HepG2 (cell line): ENCODE results near the gene CCT6A. TPM values are rescaled to one million over a fixed set of nuclear protein-coding genes. Genes with fewer than 3 reads are reported as not detected.
A peak's percentile ranks its signal among the peaks of the same experiment; 100 is the strongest.

ENCODE experiments used
- ARID5B ChIP-seq: IDR thresholded peaks from 2 replicates; pipeline ENCODE4 v1.4.0; 2020; ENCODE audit warnings: mild to moderate bottlenecking, missing genetic modification reagents
- ARNT2 ChIP-seq: sonication (generic); formaldehyde crosslinking; IDR thresholded peaks from 2 replicates; pipeline ENCODE4 v1.8.0; 2022; ENCODE audit warnings: mild to moderate bottlenecking, low read depth, missing genetic modification reagents, moderate library complexity
- ERF ChIP-seq: IDR thresholded peaks from 2 replicates; pipeline ENCODE4 v1.6.1; 2018; ENCODE audit warnings: missing biosample characterization, missing genetic modification reagents
- FOSL2 ChIP-seq: sonication (generic); formaldehyde crosslinking; IDR thresholded peaks from 2 replicates; pipeline ENCODE4 v1.4.0; 2020; ENCODE audit warnings: missing genetic modification reagents
- HMGXB4 ChIP-seq, 2 experiments: sonication (generic) in 1 of 2; formaldehyde crosslinking in 1 of 2; IDR thresholded peaks; 2 replicates each; pipeline versions ENCODE4 v1.4.0 to v1.6.1; 2018 to 2020; ENCODE audit warnings: missing genetic modification reagents in 2 of 2, borderline replicate concordance in 1 of 2, low read depth in 1 of 2, mild to moderate bottlenecking in 1 of 2, missing biosample characterization in 1 of 2
- PAXIP1 ChIP-seq: sonication (generic); formaldehyde crosslinking; conservative IDR thresholded peaks from 2 replicates; pipeline ENCODE4 v1.4.0; 2020; ENCODE audit warnings: mild to moderate bottlenecking, missing genetic modification reagents, moderate library complexity
- TARDBP ChIP-seq: sonication (generic); formaldehyde crosslinking; IDR thresholded peaks from 2 replicates; pipeline ENCODE4 v1.8.0; 2022; ENCODE audit warnings: mild to moderate bottlenecking, missing genetic modification reagents
- ZBTB20 ChIP-seq: sonication (generic); formaldehyde crosslinking; IDR thresholded peaks from 2 replicates; pipeline ENCODE4 v1.8.1; 2023; ENCODE audit warnings: missing genetic modification reagents, low read depth, mild to moderate bottlenecking, borderline replicate concordance
- ZMYM4 ChIP-seq: sonication (generic); formaldehyde crosslinking; IDR thresholded peaks from 2 replicates; pipeline ENCODE4 v1.8.1; 2023; ENCODE audit warnings: mild to moderate bottlenecking, missing genetic modification reagents
- ZNF138 ChIP-seq: sonication (generic); formaldehyde crosslinking; IDR thresholded peaks from 2 replicates; pipeline ENCODE4 v1.5.0; 2020; ENCODE audit warnings: mild to moderate bottlenecking, low read depth, missing genetic modification reagents
- ZNF281 ChIP-seq: sonication (generic); formaldehyde crosslinking; IDR thresholded peaks from 2 replicates; pipeline ENCODE4 v1.4.0; 2020; ENCODE audit warnings: missing genetic modification reagents, borderline replicate concordance
- ZNF614 ChIP-seq: IDR thresholded peaks from 2 replicates; pipeline ENCODE4 v1.6.1; 2018; ENCODE audit warnings: missing biosample characterization, missing genetic modification reagents, inconsistent platforms, borderline replicate concordance
- ZNF784 ChIP-seq: sonication (generic); formaldehyde crosslinking; IDR thresholded peaks from 2 replicates; pipeline ENCODE4 v1.5.1; 2020; ENCODE audit warnings: missing genetic modification reagents, mild to moderate bottlenecking, borderline replicate concordance
- ZSCAN31 ChIP-seq: sonication (generic); formaldehyde crosslinking; IDR thresholded peaks from 2 replicates; pipeline ENCODE4 v1.5.0; 2020; ENCODE audit warnings: low read depth, mild to moderate bottlenecking, missing genetic modification reagents
- polyA plus RNA-seq, 8 experiments: library from polyadenylated mRNA; depleted of rRNA in 3 of 8; stranded (reverse) in 7 of 8; unstranded in 1 of 8; fragments of >200 nt; fragmentation: Illumina TruSeq in 4 of 8; extraction: Trizol in 4 of 8; gene quantifications; 2 replicates each; pipeline versions ENCODE4 v1.2.1 to v1.2.3, GENCODE V29; 2011 to 2016; ENCODE audit warnings: low read depth in 4 of 8, missing spikeins in 1 of 8, mixed read lengths in 1 of 8; ENCODE audit not compliant: insufficient read depth in 1 of 8
- total RNA-seq, 5 experiments: library from RNA; depleted of rRNA; stranded (reverse); fragments of >200 nt; fragmentation: Illumina TruSeq; extraction: Trizol; gene quantifications; 2 replicates each; pipeline ENCODE4 v1.2.3, GENCODE V29; 2016; ENCODE audit warnings: low read depth in 1 of 5

The CCT6A gene
- total and polyA plus RNA-seq, 2 of the 13 experiments (the other 11 are each of a cell fraction or from before 2014, with no cell fraction given), result 219 to 292 TPM

GRCh38 chr7:56079450-56080185 lies 28.1 kb downstream of the CCT6A start (continued):
- TF ChIP-seq ZNF784, result no peak
- no peak for TF ChIP-seq ARNT2 (CRISPR knock-in tag)
- peak; percentile 19 for TF ChIP-seq ARID5B
- TF ChIP-seq ZNF614 (CRISPR knock-in tag), result peak; percentile 23; the same call in 1 of the 2 replicates
- TF ChIP-seq HMGXB4 (CRISPR knock-in tag; IDR thresholded peaks at IDR 0.05; ENCODE audit: borderline replicate concordance in 1 of 2, low read depth in 1 of 2), result peak; percentile 43 to 72; a peak in 2 of 4 replicates
- TF ChIP-seq ZMYM4 (CRISPR knock-in tag), result 0 out of 2 replicates have a peak, but pooled peaks have one; percentile 17
- no peak for TF ChIP-seq ZNF138
- 0 out of 2 replicates have a peak, but pooled peaks have one; percentile 14 for TF ChIP-seq FOSL2
- TF ChIP-seq PAXIP1, result peak; percentile 71
- 0 out of 2 replicates have a peak, but pooled peaks have one; percentile 9 for TF ChIP-seq ZNF281
- TF ChIP-seq ZSCAN31, result no peak
- TF ChIP-seq ZBTB20 (CRISPR knock-in tag), result no peak
- TF ChIP-seq TARDBP (CRISPR knock-in tag), result peak; percentile 39; the same call in 1 of the 2 replicates
- 0 out of 2 replicates have a peak, but pooled peaks have one; percentile 39 for TF ChIP-seq ERF (CRISPR knock-in tag)
